Measurements from ENCODE around the gene CLIP2.

Gene CLIP2

DNA sequence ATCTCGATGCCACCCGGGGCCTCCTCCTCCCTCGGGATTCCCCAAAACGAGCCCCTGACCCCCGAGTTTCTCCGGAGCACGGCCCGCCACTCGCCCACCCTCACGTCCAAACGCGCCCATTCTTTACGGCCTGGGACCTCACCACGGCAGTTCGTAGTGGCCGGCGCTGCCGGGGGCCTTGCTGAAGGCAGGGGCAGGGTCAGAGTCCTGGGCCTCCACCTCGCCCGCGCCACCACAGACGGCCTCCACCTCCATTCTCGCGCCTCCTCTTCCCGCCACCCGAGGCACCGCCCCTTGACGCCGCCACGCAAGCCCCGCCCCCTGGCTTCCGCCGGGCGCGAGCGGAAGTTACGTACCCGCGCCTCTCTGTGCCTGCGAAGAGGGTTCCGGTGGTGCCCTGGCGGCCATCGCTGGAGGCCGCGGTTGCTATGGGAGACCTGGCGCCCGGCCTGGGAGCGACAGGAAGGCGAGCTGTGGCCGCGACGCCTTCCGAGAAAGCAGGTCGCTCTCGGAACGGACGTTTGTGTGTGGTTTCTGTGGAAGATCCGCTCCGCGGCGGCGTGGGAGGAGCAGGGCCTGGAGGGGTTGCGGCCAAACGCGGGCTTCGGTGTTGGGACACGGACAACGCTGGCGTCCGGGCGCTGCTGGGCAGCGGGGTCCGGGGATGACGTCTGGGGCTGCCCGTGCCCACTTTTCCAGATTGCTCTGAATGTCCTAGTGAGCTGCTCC lies 34.9 kb upstream of the CLIP2 start, which contains the start of gene RFC2 (continued):
- TF ChIP-seq SETDB1 (IDR thresholded peaks at IDR 0.05; ENCODE audit: insufficient read length, low read length) = no peak
- TF ChIP-seq GLI4 (tag by site-specific recombination; IDR thresholded peaks at IDR 0.05) = peak; percentile 97
- TF ChIP-seq ZNF132 (tag by site-specific recombination; IDR thresholded peaks at IDR 0.05; ENCODE audit: borderline replicate concordance) = no peak
- TF ChIP-seq ZNF211 (tag by site-specific recombination; IDR thresholded peaks at IDR 0.05; ENCODE audit: low read depth) = no peak
- peak; percentile 28; the same call in 1 of the 2 replicates for TF ChIP-seq ZBTB21 (tag by site-specific recombination; IDR thresholded peaks at IDR 0.05)
- TF ChIP-seq ZNF184 (tag by site-specific recombination; IDR thresholded peaks at IDR 0.05) = no peak
- TF ChIP-seq ZNF433 (tag by site-specific recombination; IDR thresholded peaks at IDR 0.05; ENCODE audit: low read depth) = no peak
- TF ChIP-seq ZNF76 (tag by site-specific recombination; IDR thresholded peaks at IDR 0.05; ENCODE audit: borderline replicate concordance, low read depth) = no peak
- no peak for TF ChIP-seq ZNF670 (tag by site-specific recombination; IDR thresholded peaks at IDR 0.05; ENCODE audit: low read depth)
- no peak for TF ChIP-seq PRDM1 (tag by site-specific recombination; IDR thresholded peaks at IDR 0.05)
- no peak for TF ChIP-seq SALL2 (tag by site-specific recombination; IDR thresholded peaks at IDR 0.05; ENCODE audit: borderline replicate concordance)
- no peak for TF ChIP-seq SCRT1 (tag by site-specific recombination; IDR thresholded peaks at IDR 0.05; ENCODE audit: borderline replicate concordance)
- TF ChIP-seq ZNF155 (tag by site-specific recombination; IDR thresholded peaks at IDR 0.05) = no peak
- no peak for TF ChIP-seq ZSCAN16 (tag by site-specific recombination; IDR thresholded peaks at IDR 0.05)
- TF ChIP-seq, protein P1, sequence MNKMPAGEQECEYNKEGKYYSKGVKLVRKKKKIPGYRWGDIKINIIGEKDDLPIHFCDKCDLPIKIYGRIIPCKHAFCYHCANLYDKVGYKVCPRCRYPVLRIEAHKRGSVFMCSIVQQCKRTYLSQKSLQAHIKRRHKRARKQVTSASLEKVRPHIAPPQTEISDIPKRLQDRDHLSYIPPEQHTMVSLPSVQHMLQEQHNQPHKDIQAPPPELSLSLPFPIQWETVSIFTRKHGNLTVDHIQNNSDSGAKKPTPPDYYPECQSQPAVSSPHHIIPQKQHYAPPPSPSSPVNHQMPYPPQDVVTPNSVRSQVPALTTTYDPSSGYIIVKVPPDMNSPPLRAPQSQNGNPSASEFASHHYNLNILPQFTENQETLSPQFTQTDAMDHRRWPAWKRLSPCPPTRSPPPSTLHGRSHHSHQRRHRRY (tag by site-specific recombination; IDR thresholded peaks at IDR 0.05) = no peak
- TF ChIP-seq MYNN (tag by site-specific recombination; IDR thresholded peaks at IDR 0.05; ENCODE audit: borderline replicate concordance) = no peak; the same call in 1 of the 2 replicates
- no peak for TF ChIP-seq ZNF785 (tag by site-specific recombination; IDR thresholded peaks at IDR 0.05)
- TF ChIP-seq, protein P2, sequence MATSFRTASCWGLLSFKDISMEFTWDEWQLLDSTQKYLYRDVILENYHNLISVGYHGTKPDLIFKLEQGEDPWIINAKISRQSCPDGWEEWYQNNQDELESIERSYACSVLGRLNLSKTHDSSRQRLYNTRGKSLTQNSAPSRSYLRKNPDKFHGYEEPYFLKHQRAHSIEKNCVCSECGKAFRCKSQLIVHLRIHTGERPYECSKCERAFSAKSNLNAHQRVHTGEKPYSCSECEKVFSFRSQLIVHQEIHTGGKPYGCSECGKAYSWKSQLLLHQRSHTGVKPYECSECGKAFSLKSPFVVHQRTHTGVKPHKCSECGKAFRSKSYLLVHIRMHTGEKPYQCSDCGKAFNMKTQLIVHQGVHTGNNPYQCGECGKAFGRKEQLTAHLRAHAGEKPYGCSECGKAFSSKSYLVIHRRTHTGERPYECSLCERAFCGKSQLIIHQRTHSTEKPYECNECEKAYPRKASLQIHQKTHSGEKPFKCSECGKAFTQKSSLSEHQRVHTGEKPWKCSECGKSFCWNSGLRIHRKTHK (tag by site-specific recombination; IDR thresholded peaks at IDR 0.05) = no peak
- TF ChIP-seq ZNF837 (tag by site-specific recombination; IDR thresholded peaks at IDR 0.05) = no peak
- TF ChIP-seq IKZF3 (tag by site-specific recombination; IDR thresholded peaks at IDR 0.05) = no peak
- peak; percentile 68 for TF ChIP-seq KLF1 (tag by site-specific recombination; IDR thresholded peaks at IDR 0.05)
- TF ChIP-seq ZFP69B (tag by site-specific recombination; IDR thresholded peaks at IDR 0.05) = 0 out of 2 replicates have a peak, but pooled peaks have one; percentile 31
- peak; percentile 67; the same call in 1 of the 2 replicates for TF ChIP-seq ZBTB48 (tag by site-specific recombination; IDR thresholded peaks at IDR 0.05)
- TF ChIP-seq ZNF426 (tag by site-specific recombination; IDR thresholded peaks at IDR 0.05) = no peak
- TF ChIP-seq, protein P3, sequence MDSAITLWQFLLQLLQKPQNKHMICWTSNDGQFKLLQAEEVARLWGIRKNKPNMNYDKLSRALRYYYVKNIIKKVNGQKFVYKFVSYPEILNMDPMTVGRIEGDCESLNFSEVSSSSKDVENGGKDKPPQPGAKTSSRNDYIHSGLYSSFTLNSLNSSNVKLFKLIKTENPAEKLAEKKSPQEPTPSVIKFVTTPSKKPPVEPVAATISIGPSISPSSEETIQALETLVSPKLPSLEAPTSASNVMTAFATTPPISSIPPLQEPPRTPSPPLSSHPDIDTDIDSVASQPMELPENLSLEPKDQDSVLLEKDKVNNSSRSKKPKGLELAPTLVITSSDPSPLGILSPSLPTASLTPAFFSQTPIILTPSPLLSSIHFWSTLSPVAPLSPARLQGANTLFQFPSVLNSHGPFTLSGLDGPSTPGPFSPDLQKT (IDR thresholded peaks at IDR 0.05; ENCODE audit: borderline replicate concordance, low read depth, low read length) = no peak
- TF ChIP-seq ZNF24 (tag by site-specific recombination; IDR thresholded peaks at IDR 0.05) = peak; percentile 41; the same call in 1 of the 2 replicates
- TF ChIP-seq ZIC2 (tag by site-specific recombination; IDR thresholded peaks at IDR 0.05) = no peak
- no peak for TF ChIP-seq ZNF529 (tag by site-specific recombination; IDR thresholded peaks at IDR 0.05; ENCODE audit: insufficient replicate concordance)
- TF ChIP-seq ZNF223 (tag by site-specific recombination; IDR thresholded peaks at IDR 0.05) = peak; percentile 98
- no peak for TF ChIP-seq ZNF544 (tag by site-specific recombination; IDR thresholded peaks at IDR 0.05)
- TF ChIP-seq OVOL3 (tag by site-specific recombination; IDR thresholded peaks at IDR 0.05) = no peak
- no peak for TF ChIP-seq ZNF416 (tag by site-specific recombination; IDR thresholded peaks at IDR 0.05)
- no peak for TF ChIP-seq ZNF23 (tag by site-specific recombination; IDR thresholded peaks at IDR 0.05; ENCODE audit: borderline replicate concordance)
- no peak for TF ChIP-seq ZNF248 (tag by site-specific recombination; IDR thresholded peaks at IDR 0.05)
- TF ChIP-seq, protein P4, sequence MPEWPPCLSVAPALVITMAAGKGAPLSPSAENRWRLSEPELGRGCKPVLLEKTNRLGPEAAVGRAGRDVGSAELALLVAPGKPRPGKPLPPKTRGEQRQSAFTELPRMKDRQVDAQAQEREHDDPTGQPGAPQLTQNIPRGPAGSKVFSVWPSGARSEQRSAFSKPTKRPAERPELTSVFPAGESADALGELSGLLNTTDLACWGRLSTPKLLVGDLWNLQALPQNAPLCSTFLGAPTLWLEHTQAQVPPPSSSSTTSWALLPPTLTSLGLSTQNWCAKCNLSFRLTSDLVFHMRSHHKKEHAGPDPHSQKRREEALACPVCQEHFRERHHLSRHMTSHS (tag by site-specific recombination; IDR thresholded peaks at IDR 0.05) = 0 out of 2 replicates have a peak, but pooled peaks have one; percentile 48
- TF ChIP-seq ZNF404 (tag by site-specific recombination; IDR thresholded peaks at IDR 0.05) = no peak

All from HEK293 (cell line).